ENCODE results near the gene UGT1A8. TPM values are rescaled to one million over a fixed set of nuclear protein-coding genes. Genes with fewer than 3 reads are reported as not detected.
A peak's percentile ranks its signal among the peaks of the same experiment; 100 is the strongest.

The UGT1A8 gene
- total RNA-seq, 1 donor from 2014 or later = not detected

GRCh38 chr2:233810385-233810784, 193.0 kb downstream of the UGT1A8 start:
- Histone ChIP-seq H3K27ac (no peak overlapping the region), H3K36me3 (no peaks in the 10 kb centered on the region), H3K4me3 (no peak overlapping the region), H3K27me3 (no peaks in the 10 kb centered on the region), H3K9me3 (no peaks in the 10 kb centered on the region), H3K4me1 (no peaks in the 10 kb centered on the region)
- peak in 1 of 2 donors; percentile 54 for DNase-seq (ENCODE audit: extremely low spot score in 2 of 2)
- intact Hi-C loops (cut with DNase I) = no loop called here
- TF ChIP-seq POLR2A (IDR thresholded peaks at IDR 0.05) (no peak), POLR2AphosphoS5 (IDR thresholded peaks at IDR 0.05; ENCODE audit: insufficient read depth in 1 of 2, low read depth in 1 of 2) (no peak), CTCF (IDR thresholded peaks at IDR 0.05) (no peak)

- TF ChIP-seq POLR2AphosphoS5 (IDR thresholded peaks at IDR 0.05; ENCODE audit: insufficient read depth in 1 of 2, low read depth in 1 of 2) = no peak
- TF ChIP-seq POLR2A (IDR thresholded peaks at IDR 0.05) = no peak
- no peak for TF ChIP-seq CTCF (IDR thresholded peaks at IDR 0.05)
- intact Hi-C loops (cut with DNase I) = no loop called here
- Histone ChIP-seq H3K4me3 (no peak overlapping the region), H3K36me3 (no peaks in the 10 kb centered on the region), H3K9me3 (no peaks in the 10 kb centered on the region), H3K4me1 (no peaks in the 10 kb centered on the region), H3K27ac (no peak overlapping the region), H3K27me3 (no peaks in the 10 kb centered on the region)
- no peak for DNase-seq (ENCODE audit: extremely low spot score in 2 of 2)
Measured at GRCh38 chr2:233811087-233811486, 193.7 kb downstream of the UGT1A8 start.

GRCh38 chr2:233811732-233812131, 194.3 kb downstream of the UGT1A8 start:
- Histone ChIP-seq H3K27me3 (no peaks in the 10 kb centered on the region), H3K36me3 (no peaks in the 10 kb centered on the region), H3K4me3 (no peak overlapping the region), H3K4me1 (no peaks in the 10 kb centered on the region), H3K9me3 (no peaks in the 10 kb centered on the region), H3K27ac (no peak overlapping the region)
- TF ChIP-seq POLR2AphosphoS5 (IDR thresholded peaks at IDR 0.05; ENCODE audit: insufficient read depth in 1 of 2, low read depth in 1 of 2) (no peak), POLR2A (IDR thresholded peaks at IDR 0.05) (no peak), CTCF (IDR thresholded peaks at IDR 0.05) (no peak)
- no peak for DNase-seq (ENCODE audit: extremely low spot score in 2 of 2)
- intact Hi-C loops (cut with DNase I) = no loop called here

- TF ChIP-seq CTCF (IDR thresholded peaks at IDR 0.05) (no peak), POLR2A (IDR thresholded peaks at IDR 0.05) (no peak), POLR2AphosphoS5 (IDR thresholded peaks at IDR 0.05; ENCODE audit: insufficient read depth in 1 of 2, low read depth in 1 of 2) (no peak)
- DNase-seq (ENCODE audit: extremely low spot score in 2 of 2) = no peak
- no peaks in the 10 kb centered on the region for H3K27me3 ChIP-seq
- intact Hi-C loops (cut with DNase I) = no loop called here
- H3K4me3 ChIP-seq = no peak overlapping the region
- H3K4me1 ChIP-seq = no peaks in the 10 kb centered on the region
- no peaks in the 10 kb centered on the region for H3K9me3 ChIP-seq
- no peak overlapping the region for H3K27ac ChIP-seq
- no peaks in the 10 kb centered on the region for H3K36me3 ChIP-seq
Measured at GRCh38 chr2:233813236-233814055, 196.0 kb downstream of the UGT1A8 start.

Data from vagina (tissue), 2 donors.